RWPE2 (cell line): Measurements from ENCODE around the gene PRPF39.

ENCODE experiments used
- ATAC-seq: fragments of 200-7000 bp; cut with Tn5 transposase; 3 replicates; pipeline ENCODE4 v1.9.1; 2021; ENCODE audit warnings: low read depth
- DNase-seq: peaks from one replicate; pipeline ENCODE4 v3.0.0-alpha.2; 2020; ENCODE audit warnings: low spot score
- H3K27ac ChIP-seq: fragments of 450-650 bp; 2 replicates; pipeline ENCODE4 v1.5.1; 2017; ENCODE audit warnings: mild to moderate bottlenecking; ENCODE audit not compliant: poor library complexity, severe bottlenecking
- H3K27me3 ChIP-seq: fragments of 250-450 bp; sonication (Bioruptor Pico); 2 replicates; pipeline ENCODE4 v1.5.1; 2021; ENCODE audit warnings: mild to moderate bottlenecking, moderate library complexity; ENCODE audit not compliant: insufficient read depth, poor library complexity, severe bottlenecking
- H3K36me3 ChIP-seq: fragments of 250-450 bp; sonication (Bioruptor Pico); 2 replicates; pipeline ENCODE4 v1.5.1; 2020; ENCODE audit warnings: low read depth, mild to moderate bottlenecking, moderate library complexity
- H3K4me1 ChIP-seq: fragments of 250-450 bp; sonication (Bioruptor Pico); 2 replicates; pipeline ENCODE4 v1.5.1; 2021; ENCODE audit warnings: mild to moderate bottlenecking, moderate library complexity; ENCODE audit not compliant: insufficient read depth, poor library complexity, severe bottlenecking
- H3K4me3 ChIP-seq: fragments of 250-450 bp; sonication (Bioruptor Pico); 2 replicates; pipeline ENCODE4 v1.5.1; 2021; ENCODE audit warnings: mild to moderate bottlenecking, moderate library complexity; ENCODE audit not compliant: severe bottlenecking
- H3K9me3 ChIP-seq: fragments of 250-450 bp; sonication (Bioruptor Pico); 2 replicates; pipeline ENCODE4 v1.5.1; 2021; ENCODE audit warnings: mild to moderate bottlenecking, moderate library complexity; ENCODE audit not compliant: severe bottlenecking
- TF ChIP-seq, protein P1 (sequence below): fragments of 450-650 bp; IDR thresholded peaks from one replicate; pipeline ENCODE4 v1.5.1; 2017; ENCODE audit warnings: mild to moderate bottlenecking, moderate library complexity; ENCODE audit not compliant: poor library complexity, severe bottlenecking

PRPF39 gene

DNA sequence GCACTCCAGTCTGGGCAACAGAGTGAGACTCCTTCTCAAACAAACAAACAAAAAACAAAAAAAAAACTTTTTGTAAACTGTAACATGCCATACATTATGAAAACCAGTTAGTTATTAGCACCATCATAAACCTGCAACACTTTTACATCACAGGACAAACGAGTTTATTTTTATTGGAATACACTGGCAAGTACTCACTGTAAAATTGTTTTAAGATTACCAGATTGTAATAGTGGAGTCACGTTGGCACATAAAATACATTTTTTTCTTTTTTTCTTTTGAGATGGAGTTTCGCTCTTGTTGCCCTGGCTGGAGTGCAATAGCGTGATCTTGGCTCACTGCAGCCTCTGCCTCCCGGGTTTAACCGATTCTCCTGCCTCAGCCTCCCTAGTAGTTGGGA, 34.7 kb downstream of the PRPF39 start:
- H3K4me1 ChIP-seq = no peaks in the 10 kb centered on the region
- H3K36me3 ChIP-seq = peaks cover 97% of the 10 kb centered on the region
- H3K9me3 ChIP-seq = no peaks in the 10 kb centered on the region
- no peak overlapping the region for H3K27ac ChIP-seq
- TF ChIP-seq, protein P1, sequence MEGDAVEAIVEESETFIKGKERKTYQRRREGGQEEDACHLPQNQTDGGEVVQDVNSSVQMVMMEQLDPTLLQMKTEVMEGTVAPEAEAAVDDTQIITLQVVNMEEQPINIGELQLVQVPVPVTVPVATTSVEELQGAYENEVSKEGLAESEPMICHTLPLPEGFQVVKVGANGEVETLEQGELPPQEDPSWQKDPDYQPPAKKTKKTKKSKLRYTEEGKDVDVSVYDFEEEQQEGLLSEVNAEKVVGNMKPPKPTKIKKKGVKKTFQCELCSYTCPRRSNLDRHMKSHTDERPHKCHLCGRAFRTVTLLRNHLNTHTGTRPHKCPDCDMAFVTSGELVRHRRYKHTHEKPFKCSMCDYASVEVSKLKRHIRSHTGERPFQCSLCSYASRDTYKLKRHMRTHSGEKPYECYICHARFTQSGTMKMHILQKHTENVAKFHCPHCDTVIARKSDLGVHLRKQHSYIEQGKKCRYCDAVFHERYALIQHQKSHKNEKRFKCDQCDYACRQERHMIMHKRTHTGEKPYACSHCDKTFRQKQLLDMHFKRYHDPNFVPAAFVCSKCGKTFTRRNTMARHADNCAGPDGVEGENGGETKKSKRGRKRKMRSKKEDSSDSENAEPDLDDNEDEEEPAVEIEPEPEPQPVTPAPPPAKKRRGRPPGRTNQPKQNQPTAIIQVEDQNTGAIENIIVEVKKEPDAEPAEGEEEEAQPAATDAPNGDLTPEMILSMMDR = no peak
- DNase-seq = no peak
- no peak for ATAC-seq
- no peak overlapping the region for H3K4me3 ChIP-seq
- no peaks in the 10 kb centered on the region for H3K27me3 ChIP-seq

DNA sequence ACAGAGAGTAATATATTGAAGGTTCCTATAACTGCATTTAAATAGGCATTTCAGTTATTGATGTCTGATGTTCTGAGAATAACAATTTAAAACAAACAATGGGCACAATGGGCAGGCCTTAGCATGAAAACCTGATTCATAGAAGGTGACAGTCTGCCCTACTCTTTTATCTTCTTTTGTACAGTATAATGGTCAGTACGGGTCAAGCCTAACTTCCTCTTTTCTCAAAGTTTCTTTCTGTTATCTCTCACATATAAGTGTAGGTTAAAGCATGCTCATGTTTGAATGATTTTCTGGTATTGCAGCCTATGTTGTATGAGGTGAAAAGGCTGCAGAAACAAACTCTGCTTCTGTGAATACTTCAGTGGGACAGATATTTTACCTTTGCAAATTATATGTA, 36.2 kb downstream of the PRPF39 start:
- TF ChIP-seq, protein P1 = no peak
- no peak overlapping the region for H3K4me3 ChIP-seq
- peaks cover 95% of the 10 kb centered on the region for H3K36me3 ChIP-seq
- no peak overlapping the region for H3K27ac ChIP-seq
- ATAC-seq (0 out of 3 replicates have a peak, but pooled peaks have one; percentile 15), DNase-seq (no peak)
- no peaks in the 10 kb centered on the region for H3K4me1 ChIP-seq
- no peaks in the 10 kb centered on the region for H3K27me3 ChIP-seq
- H3K9me3 ChIP-seq = no peaks in the 10 kb centered on the region

DNA sequence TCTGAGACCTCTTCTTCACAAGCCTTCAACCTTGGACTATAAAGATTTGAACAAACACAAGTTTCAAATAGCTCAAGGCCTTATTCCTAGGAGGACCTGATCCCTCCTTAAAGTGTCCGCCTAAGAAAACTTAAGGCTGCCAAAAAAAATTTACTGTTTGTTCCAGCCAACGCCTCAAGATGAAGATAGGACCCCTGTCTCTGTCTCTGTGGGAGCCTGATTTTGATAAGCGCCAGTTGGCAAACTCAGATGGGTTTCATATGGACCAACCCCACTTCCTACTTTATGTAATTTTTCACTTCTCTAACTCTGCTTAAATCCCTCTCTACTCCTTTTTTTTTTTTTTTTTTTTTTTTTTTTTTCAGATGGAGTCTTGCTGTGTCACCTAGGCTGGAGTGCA, 39.4 kb downstream of the PRPF39 start:
- Histone ChIP-seq H3K4me1 (no peaks in the 10 kb centered on the region), H3K9me3 (no peaks in the 10 kb centered on the region), H3K36me3 (peaks cover 92% of the 10 kb centered on the region), H3K4me3 (no peak overlapping the region), H3K27ac (no peak overlapping the region), H3K27me3 (no peaks in the 10 kb centered on the region)
- TF ChIP-seq, protein P1 = no peak
- ATAC-seq (no peak), DNase-seq (no peak)

DNA sequence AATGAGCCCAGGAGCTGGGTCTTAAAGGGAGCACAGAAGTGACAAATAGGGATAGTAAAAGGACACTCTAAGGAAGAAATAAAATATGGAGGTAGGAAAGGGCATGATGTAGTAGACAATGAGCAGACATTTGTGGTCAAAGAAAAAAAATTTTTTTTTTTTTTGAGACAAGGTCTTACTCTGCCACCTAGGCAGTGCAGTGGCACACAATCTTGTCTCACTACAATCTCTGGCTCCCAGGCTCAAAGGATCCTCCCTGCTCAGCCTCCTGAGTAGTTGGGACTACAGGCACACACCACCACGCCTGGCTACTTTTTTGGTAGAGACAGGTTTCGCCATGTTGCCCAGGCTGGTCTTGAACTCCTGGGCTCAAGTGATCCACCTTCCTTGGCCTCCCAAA, 41.8 kb downstream of the PRPF39 start:
- no peak for ATAC-seq
- Histone ChIP-seq H3K27me3 (no peaks in the 10 kb centered on the region), H3K4me1 (no peaks in the 10 kb centered on the region), H3K36me3 (peaks cover 92% of the 10 kb centered on the region), H3K4me3 (no peak overlapping the region), H3K27ac (no peak overlapping the region), H3K9me3 (no peaks in the 10 kb centered on the region)
- no peak for DNase-seq
- TF ChIP-seq, protein P1 = no peak

DNA sequence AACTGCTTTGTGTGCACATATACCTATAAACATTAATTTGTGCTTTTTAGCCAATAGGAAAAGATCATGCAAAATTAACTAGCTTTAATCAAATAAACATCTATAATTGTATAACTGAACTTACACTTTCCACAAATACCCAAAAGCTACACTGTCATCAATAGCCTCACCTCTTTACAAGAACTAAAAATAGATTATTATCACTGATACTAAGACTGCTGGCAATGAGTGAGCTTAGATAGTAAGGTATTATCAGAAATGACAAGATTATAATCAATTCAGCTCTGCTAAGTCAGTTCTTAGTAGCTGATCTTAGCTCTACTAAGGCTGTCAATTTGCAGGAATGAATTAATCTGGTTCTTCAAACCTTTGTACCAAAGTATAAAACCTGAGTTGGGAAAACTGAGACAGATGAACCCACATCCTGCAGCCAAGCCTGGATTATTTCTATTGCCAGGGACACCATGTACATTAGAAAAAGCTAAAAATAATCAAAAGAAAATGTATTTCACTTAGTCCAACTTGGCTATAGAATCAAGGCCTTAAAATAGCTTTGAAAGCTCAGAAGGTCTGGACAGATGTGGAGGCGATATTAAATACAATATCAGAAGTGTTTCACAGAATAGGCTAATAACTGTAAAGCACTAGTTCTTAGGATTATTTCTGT, 45.2 kb downstream of the PRPF39 start:
- Histone ChIP-seq H3K4me3 (no peak overlapping the region), H3K27ac (no peak overlapping the region), H3K9me3 (no peaks in the 10 kb centered on the region), H3K4me1 (no peaks in the 10 kb centered on the region), H3K27me3 (no peaks in the 10 kb centered on the region), H3K36me3 (peaks cover 77% of the 10 kb centered on the region)
- TF ChIP-seq, protein P1 = no peak
- ATAC-seq (no peak), DNase-seq (no peak)
